ENCODE results near the gene CRKL. TPM values are rescaled to one million over a fixed set of nuclear protein-coding genes. Genes with fewer than 3 reads are reported as not detected.

Gene CRKL
- total and polyA plus RNA-seq, 12 donors: 15.6 to 69.1 (median 43.3) TPM

GRCh38 chr22:20920881-20921203, 3.6 kb downstream of the CRKL start:
- WGBS, 4 donors: 56 to 75% (median 69%) methylated on average over 3 of the region's 3 CpGs
- intact Hi-C loops (cut with DNase I): no loop called here
- peaks cover 15 to 43% of the 10 kb centered on the region in 2 donors for H3K4me1 ChIP-seq (replicated peaks in 1 of 2)
- H3K9me3 ChIP-seq (replicated peaks in 1 of 3): no peaks in the 10 kb centered on the region
- H3K4me3 ChIP-seq: peak overlapping the region in 1 of 4 donors; percentile 10
- H3K27ac ChIP-seq: no peak overlapping the region
- DNase-seq: no peak
- TF ChIP-seq POLR2A (IDR thresholded peaks at IDR 0.05) (no peak), CTCF (IDR thresholded peaks at IDR 0.05) (no peak)
- no peaks in the 10 kb centered on the region for H3K27me3 ChIP-seq
- H3K36me3 ChIP-seq (replicated peaks in 1 of 2): no peaks in the 10 kb centered on the region

- TF ChIP-seq CTCF (IDR thresholded peaks at IDR 0.05) (no peak), POLR2A (IDR thresholded peaks at IDR 0.05) (no peak)
- peaks cover 15 to 46% of the 10 kb centered on the region in 2 donors for H3K4me1 ChIP-seq (replicated peaks in 1 of 2)
Measured at GRCh38 chr22:20922141-20922751, 5.0 kb downstream of the CRKL start.

GRCh38 chr22:20926243-20926642, 9.0 kb downstream of the CRKL start:
- intact Hi-C loops (cut with DNase I): no loop called here

More at GRCh38 chr22:20922141-20922751, 5.0 kb downstream of the CRKL start:
- Histone ChIP-seq H3K27me3 (no peaks in the 10 kb centered on the region), H3K36me3 (replicated peaks in 1 of 2) (no peaks in the 10 kb centered on the region), H3K4me3 (no peak overlapping the region), H3K27ac (no peak overlapping the region), H3K9me3 (replicated peaks in 1 of 3) (no peaks in the 10 kb centered on the region)
- intact Hi-C loops (cut with DNase I): no loop called here
- 40 to 90% (median 77%) methylated on average over 2 to 3 of the region's 3 CpGs for WGBS, 4 donors
- no peak for DNase-seq

GRCh38 chr22:20927940-20928572, 10.8 kb downstream of the CRKL start:
- H3K27ac ChIP-seq: no peak overlapping the region
- H3K27me3 ChIP-seq: no peaks in the 10 kb centered on the region
- no peak overlapping the region for H3K4me3 ChIP-seq
- no peaks in the 10 kb centered on the region for H3K36me3 ChIP-seq (replicated peaks in 1 of 2)
- DNase-seq: no peak
- H3K9me3 ChIP-seq (replicated peaks in 1 of 3): no peaks in the 10 kb centered on the region
- TF ChIP-seq POLR2A (IDR thresholded peaks at IDR 0.05): no peak
- no peak for TF ChIP-seq CTCF (IDR thresholded peaks at IDR 0.05)
- peaks cover 4 to 34% of the 10 kb centered on the region in 2 donors for H3K4me1 ChIP-seq (replicated peaks in 1 of 2)
- intact Hi-C loops (cut with DNase I): no loop called here
- WGBS, 4 donors: 58 to 77% (median 62%) methylated on average over 4 of the region's 4 CpGs

More at GRCh38 chr22:20926243-20926642, 9.0 kb downstream of the CRKL start:
- Histone ChIP-seq H3K27me3 (no peaks in the 10 kb centered on the region), H3K9me3 (replicated peaks in 1 of 3) (no peaks in the 10 kb centered on the region), H3K4me1 (replicated peaks in 1 of 2) (peaks cover 0 to 41% of the 10 kb centered on the region in 2 donors), H3K27ac (no peak overlapping the region), H3K4me3 (no peak overlapping the region), H3K36me3 (replicated peaks in 1 of 2) (no peaks in the 10 kb centered on the region)
- no peak for TF ChIP-seq POLR2A (IDR thresholded peaks at IDR 0.05)
- TF ChIP-seq CTCF (IDR thresholded peaks at IDR 0.05): no peak
- 89 to 96% (median 92%) methylated on average over 2 of the region's 2 CpGs for WGBS, 4 donors
- DNase-seq: no peak

All from adrenal gland (tissue), 12 donors.